MM.1S (cell line): ENCODE data around the gene SPAG17.

Experiments used
- EZH2phosphoT487 ChIP-seq: fragments of 300-600 bp; sonication (generic); IDR thresholded peaks from 2 replicates; pipeline ENCODE4 v1.6.1; 2018; ENCODE audit warnings: antibody characterized with exemption, low read length
- TF ChIP-seq, protein P1 (sequence below): fragments of 300-600 bp; sonication (generic); IDR thresholded peaks from 2 replicates; pipeline ENCODE4 v1.5.1; 2016; ENCODE audit warnings: antibody characterized with exemption, low read length, mixed read lengths

DNA sequence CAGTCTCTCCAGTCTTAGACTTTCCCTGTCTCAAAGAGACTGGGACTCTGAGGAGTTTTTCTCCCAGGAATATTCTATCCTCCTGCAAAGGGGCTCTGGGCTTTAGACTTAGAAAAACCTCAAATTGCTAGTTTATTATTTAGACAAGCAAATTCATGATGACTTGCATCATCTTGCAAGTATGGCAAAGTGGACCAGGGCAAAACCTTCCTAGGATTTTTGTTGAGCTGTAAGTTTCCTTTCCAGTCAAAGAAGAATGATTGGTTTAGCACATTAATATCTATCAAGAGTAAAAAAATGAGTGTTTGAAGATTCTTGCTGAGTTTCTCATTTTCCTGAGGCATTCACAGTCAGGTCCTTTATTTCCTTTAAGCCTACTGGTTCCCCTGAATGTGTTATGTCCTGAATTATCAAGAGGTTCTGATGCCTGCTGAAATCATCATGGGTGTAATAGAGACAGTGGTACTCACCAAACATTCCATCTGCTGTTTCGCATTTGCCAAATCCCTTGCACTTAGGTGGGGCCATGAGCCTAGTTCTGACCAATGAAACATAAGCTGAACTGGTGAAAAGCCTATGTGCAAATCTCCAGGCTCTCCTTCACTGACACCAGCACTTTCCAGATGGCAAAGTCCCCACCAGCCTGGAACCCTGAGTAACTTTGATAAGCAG is 25.2 kb upstream of the SPAG17 start:
- TF ChIP-seq, protein P1, sequence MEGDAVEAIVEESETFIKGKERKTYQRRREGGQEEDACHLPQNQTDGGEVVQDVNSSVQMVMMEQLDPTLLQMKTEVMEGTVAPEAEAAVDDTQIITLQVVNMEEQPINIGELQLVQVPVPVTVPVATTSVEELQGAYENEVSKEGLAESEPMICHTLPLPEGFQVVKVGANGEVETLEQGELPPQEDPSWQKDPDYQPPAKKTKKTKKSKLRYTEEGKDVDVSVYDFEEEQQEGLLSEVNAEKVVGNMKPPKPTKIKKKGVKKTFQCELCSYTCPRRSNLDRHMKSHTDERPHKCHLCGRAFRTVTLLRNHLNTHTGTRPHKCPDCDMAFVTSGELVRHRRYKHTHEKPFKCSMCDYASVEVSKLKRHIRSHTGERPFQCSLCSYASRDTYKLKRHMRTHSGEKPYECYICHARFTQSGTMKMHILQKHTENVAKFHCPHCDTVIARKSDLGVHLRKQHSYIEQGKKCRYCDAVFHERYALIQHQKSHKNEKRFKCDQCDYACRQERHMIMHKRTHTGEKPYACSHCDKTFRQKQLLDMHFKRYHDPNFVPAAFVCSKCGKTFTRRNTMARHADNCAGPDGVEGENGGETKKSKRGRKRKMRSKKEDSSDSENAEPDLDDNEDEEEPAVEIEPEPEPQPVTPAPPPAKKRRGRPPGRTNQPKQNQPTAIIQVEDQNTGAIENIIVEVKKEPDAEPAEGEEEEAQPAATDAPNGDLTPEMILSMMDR, result no peak
- no peak for TF ChIP-seq EZH2phosphoT487
